ENCODE measurements around the gene ANKRD30B.
"Not testable (repeated sequence)": the region's sequence is repeated elsewhere in the genome, so short reads cannot be mapped to it uniquely, and the experiment has no call there.

Gene ANKRD30B

GRCh38 chr18:14855634-14856033 is 107.7 kb downstream of the ANKRD30B start:
- H2BK120ac ChIP-seq (ENCODE audit: low read depth, low read length); H2BK12ac ChIP-seq (ENCODE audit: low read length in 2 of 2); H3K9me3 ChIP-seq (ENCODE audit: control insufficient read depth, low read length); H3K4me2 ChIP-seq (ENCODE audit: low read length, poor library complexity, severe bottlenecking); H3K23ac ChIP-seq (ENCODE audit: low read length in 2 of 2); H2AFZ ChIP-seq (ENCODE audit: low read depth, low read length); H3K4me1 ChIP-seq (ENCODE audit: control insufficient read depth, insufficient read depth, low read depth, low read length); H3K27me3 ChIP-seq (ENCODE audit: control insufficient read depth in 1 of 2, insufficient read depth in 1 of 2, low read length in 2 of 2); H3K4ac ChIP-seq (ENCODE audit: low read depth in 1 of 2, low read length in 2 of 2); H3K14ac ChIP-seq (ENCODE audit: low read length in 2 of 2); H3K18ac ChIP-seq (ENCODE audit: low read depth in 1 of 2, low read length in 2 of 2); H3K4me3 ChIP-seq (ENCODE audit: insufficient read depth in 1 of 2, low read depth in 1 of 2, low read length in 2 of 2); H2BK15ac ChIP-seq (ENCODE audit: low read depth, poor library complexity, severe bottlenecking); H4K8ac ChIP-seq (ENCODE audit: low read length); H3K9ac ChIP-seq (ENCODE audit: low read length); H3K36me3 ChIP-seq (ENCODE audit: control insufficient read depth in 1 of 2, insufficient read depth in 2 of 2, low read depth in 1 of 2, low read length in 2 of 2); H2BK5ac ChIP-seq (ENCODE audit: low read depth, low read length, poor library complexity, severe bottlenecking); H4K91ac ChIP-seq (ENCODE audit: low read length); H2AK5ac ChIP-seq (ENCODE audit: low read length, severe bottlenecking); H3K79me1 ChIP-seq (replicated peaks; ENCODE audit: low read length, poor library complexity, severe bottlenecking); DNase-seq; H3K27ac ChIP-seq (ENCODE audit: low read length, poor library complexity, severe bottlenecking): not testable (repeated sequence)
- WGBS, result no CpG with 5 or more reads among the region's 17 CpGs

- not testable (repeated sequence) for H2BK120ac ChIP-seq (ENCODE audit: low read depth, low read length); DNase-seq; H3K4ac ChIP-seq (ENCODE audit: low read depth in 1 of 2, low read length in 2 of 2); H3K36me3 ChIP-seq (ENCODE audit: control insufficient read depth in 1 of 2, insufficient read depth in 2 of 2, low read depth in 1 of 2, low read length in 2 of 2); H3K9me3 ChIP-seq (ENCODE audit: control insufficient read depth, low read length); H3K4me2 ChIP-seq (ENCODE audit: low read length, poor library complexity, severe bottlenecking); H2AK5ac ChIP-seq (ENCODE audit: low read length, severe bottlenecking); H3K4me3 ChIP-seq (ENCODE audit: insufficient read depth in 1 of 2, low read depth in 1 of 2, low read length in 2 of 2); H2BK12ac ChIP-seq (ENCODE audit: low read length in 2 of 2); H4K91ac ChIP-seq (ENCODE audit: low read length); H3K27me3 ChIP-seq (ENCODE audit: control insufficient read depth in 1 of 2, insufficient read depth in 1 of 2, low read length in 2 of 2); H3K27ac ChIP-seq (ENCODE audit: low read length, poor library complexity, severe bottlenecking); H3K4me1 ChIP-seq (ENCODE audit: control insufficient read depth, insufficient read depth, low read depth, low read length); H2BK15ac ChIP-seq (ENCODE audit: low read depth, poor library complexity, severe bottlenecking); H3K23ac ChIP-seq (ENCODE audit: low read length in 2 of 2); H3K14ac ChIP-seq (ENCODE audit: low read length in 2 of 2); H2BK5ac ChIP-seq (ENCODE audit: low read depth, low read length, poor library complexity, severe bottlenecking); H3K18ac ChIP-seq (ENCODE audit: low read depth in 1 of 2, low read length in 2 of 2); H3K79me1 ChIP-seq (replicated peaks; ENCODE audit: low read length, poor library complexity, severe bottlenecking); H2AFZ ChIP-seq (ENCODE audit: low read depth, low read length); H4K8ac ChIP-seq (ENCODE audit: low read length); H3K9ac ChIP-seq (ENCODE audit: low read length)
- WGBS, result no CpG with 5 or more reads among the region's 20 CpGs
These were observed 108.3 kb downstream of the ANKRD30B start for GRCh38 chr18:14856256-14856655.

- H2BK120ac ChIP-seq (ENCODE audit: low read depth, low read length); H3K27me3 ChIP-seq (ENCODE audit: control insufficient read depth in 1 of 2, insufficient read depth in 1 of 2, low read length in 2 of 2); H3K36me3 ChIP-seq (ENCODE audit: control insufficient read depth in 1 of 2, insufficient read depth in 2 of 2, low read depth in 1 of 2, low read length in 2 of 2); H4K91ac ChIP-seq (ENCODE audit: low read length); H3K14ac ChIP-seq (ENCODE audit: low read length in 2 of 2); H3K4ac ChIP-seq (ENCODE audit: low read depth in 1 of 2, low read length in 2 of 2); H2AFZ ChIP-seq (ENCODE audit: low read depth, low read length); H3K9ac ChIP-seq (ENCODE audit: low read length); H2BK15ac ChIP-seq (ENCODE audit: low read depth, poor library complexity, severe bottlenecking); H3K4me1 ChIP-seq (ENCODE audit: control insufficient read depth, insufficient read depth, low read depth, low read length); H4K8ac ChIP-seq (ENCODE audit: low read length); H3K79me1 ChIP-seq (replicated peaks; ENCODE audit: low read length, poor library complexity, severe bottlenecking); H2AK5ac ChIP-seq (ENCODE audit: low read length, severe bottlenecking); H2BK5ac ChIP-seq (ENCODE audit: low read depth, low read length, poor library complexity, severe bottlenecking); H3K4me3 ChIP-seq (ENCODE audit: insufficient read depth in 1 of 2, low read depth in 1 of 2, low read length in 2 of 2); H3K23ac ChIP-seq (ENCODE audit: low read length in 2 of 2); H3K27ac ChIP-seq (ENCODE audit: low read length, poor library complexity, severe bottlenecking); H3K4me2 ChIP-seq (ENCODE audit: low read length, poor library complexity, severe bottlenecking); DNase-seq; H3K18ac ChIP-seq (ENCODE audit: low read depth in 1 of 2, low read length in 2 of 2); H3K9me3 ChIP-seq (ENCODE audit: control insufficient read depth, low read length); H2BK12ac ChIP-seq (ENCODE audit: low read length in 2 of 2): not testable (repeated sequence)
- WGBS, result no CpG with 5 or more reads among the region's 10 CpGs
These were observed 110.5 kb downstream of the ANKRD30B start for GRCh38 chr18:14858514-14858913.

- H3K4ac ChIP-seq (ENCODE audit: low read depth in 1 of 2, low read length in 2 of 2); H4K91ac ChIP-seq (ENCODE audit: low read length); H3K36me3 ChIP-seq (ENCODE audit: control insufficient read depth in 1 of 2, insufficient read depth in 2 of 2, low read depth in 1 of 2, low read length in 2 of 2); H2BK120ac ChIP-seq (ENCODE audit: low read depth, low read length); H3K4me1 ChIP-seq (ENCODE audit: control insufficient read depth, insufficient read depth, low read depth, low read length); DNase-seq; H3K27ac ChIP-seq (ENCODE audit: low read length, poor library complexity, severe bottlenecking); H3K14ac ChIP-seq (ENCODE audit: low read length in 2 of 2); H4K8ac ChIP-seq (ENCODE audit: low read length); H3K23ac ChIP-seq (ENCODE audit: low read length in 2 of 2); H2BK15ac ChIP-seq (ENCODE audit: low read depth, poor library complexity, severe bottlenecking); H3K4me2 ChIP-seq (ENCODE audit: low read length, poor library complexity, severe bottlenecking); H2BK12ac ChIP-seq (ENCODE audit: low read length in 2 of 2); H3K9me3 ChIP-seq (ENCODE audit: control insufficient read depth, low read length); H3K18ac ChIP-seq (ENCODE audit: low read depth in 1 of 2, low read length in 2 of 2); H2AK5ac ChIP-seq (ENCODE audit: low read length, severe bottlenecking); H3K79me1 ChIP-seq (replicated peaks; ENCODE audit: low read length, poor library complexity, severe bottlenecking); H2BK5ac ChIP-seq (ENCODE audit: low read depth, low read length, poor library complexity, severe bottlenecking); H3K4me3 ChIP-seq (ENCODE audit: insufficient read depth in 1 of 2, low read depth in 1 of 2, low read length in 2 of 2); H3K27me3 ChIP-seq (ENCODE audit: control insufficient read depth in 1 of 2, insufficient read depth in 1 of 2, low read length in 2 of 2); H3K9ac ChIP-seq (ENCODE audit: low read length); H2AFZ ChIP-seq (ENCODE audit: low read depth, low read length): not testable (repeated sequence)
- WGBS, result 87% methylated on average over 7 of the region's 15 CpGs
These were observed 112.0 kb downstream of the ANKRD30B start for GRCh38 chr18:14859995-14860394.
